Gastrocnemius medialis (tissue), 4 donors: ENCODE results near the gene AATK.

Experiments
- POLR2A ChIP-seq, 2 donors: fragments of 450-650 bp; IDR thresholded peaks; one replicate each; pipeline ENCODE4 v1.6.1; 2017; ENCODE audit warnings: antibody characterized with exemption in 2 of 2, mild to moderate bottlenecking in 2 of 2, moderate library complexity in 2 of 2
- TF ChIP-seq, protein P1 (sequence below), 5 experiments: fragments of 450-650 bp in 3 of 5; fragments of 200-600 bp in 2 of 5; sonication (generic) in 2 of 5; IDR thresholded peaks in 4 of 5; conservative IDR thresholded peaks in 1 of 5; 1 replicate in 4 of 5; 2 replicates in 1 of 5; pipeline ENCODE4 v1.5.1; 2016 to 2019; ENCODE audit warnings: antibody characterized with exemption in 5 of 5, mild to moderate bottlenecking in 3 of 5, moderate library complexity in 3 of 5

DNA sequence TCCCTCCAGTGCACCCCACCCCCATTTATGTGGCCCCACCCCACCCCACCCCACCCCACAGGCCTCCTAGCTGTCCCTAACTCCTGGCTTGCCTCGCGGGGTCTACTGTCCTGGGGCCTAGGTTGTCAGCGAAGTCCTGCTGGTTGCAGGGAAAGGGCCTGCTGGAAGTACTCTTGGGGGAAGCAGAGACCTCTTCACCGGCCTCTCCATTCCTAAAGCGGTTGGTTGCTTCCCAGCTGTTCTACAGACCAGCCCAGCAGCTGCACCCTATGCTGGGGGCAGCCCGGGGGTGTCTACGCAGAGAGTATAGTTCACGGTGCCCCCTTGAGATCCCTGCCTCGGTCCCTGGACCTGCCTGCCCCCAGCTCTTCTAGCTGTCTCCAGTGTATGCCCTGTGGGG, 74.9 kb downstream of the AATK start:
- TF ChIP-seq, protein P1, sequence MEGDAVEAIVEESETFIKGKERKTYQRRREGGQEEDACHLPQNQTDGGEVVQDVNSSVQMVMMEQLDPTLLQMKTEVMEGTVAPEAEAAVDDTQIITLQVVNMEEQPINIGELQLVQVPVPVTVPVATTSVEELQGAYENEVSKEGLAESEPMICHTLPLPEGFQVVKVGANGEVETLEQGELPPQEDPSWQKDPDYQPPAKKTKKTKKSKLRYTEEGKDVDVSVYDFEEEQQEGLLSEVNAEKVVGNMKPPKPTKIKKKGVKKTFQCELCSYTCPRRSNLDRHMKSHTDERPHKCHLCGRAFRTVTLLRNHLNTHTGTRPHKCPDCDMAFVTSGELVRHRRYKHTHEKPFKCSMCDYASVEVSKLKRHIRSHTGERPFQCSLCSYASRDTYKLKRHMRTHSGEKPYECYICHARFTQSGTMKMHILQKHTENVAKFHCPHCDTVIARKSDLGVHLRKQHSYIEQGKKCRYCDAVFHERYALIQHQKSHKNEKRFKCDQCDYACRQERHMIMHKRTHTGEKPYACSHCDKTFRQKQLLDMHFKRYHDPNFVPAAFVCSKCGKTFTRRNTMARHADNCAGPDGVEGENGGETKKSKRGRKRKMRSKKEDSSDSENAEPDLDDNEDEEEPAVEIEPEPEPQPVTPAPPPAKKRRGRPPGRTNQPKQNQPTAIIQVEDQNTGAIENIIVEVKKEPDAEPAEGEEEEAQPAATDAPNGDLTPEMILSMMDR (IDR thresholded peaks at IDR 0.05 in 4 of 5, conservative IDR thresholded peaks at IDR 0.05 in 1 of 5) = no peak
- TF ChIP-seq POLR2A (IDR thresholded peaks at IDR 0.05) = no peak
